ENCODE data around the gene KNG1. TPM values are rescaled to one million over a fixed set of nuclear protein-coding genes. Genes with fewer than 3 reads are reported as not detected.

The KNG1 gene
- total and polyA plus RNA-seq, 10 of the 15 experiments (the other 5 are each of a cell fraction or from before 2014, with no cell fraction given): 0.21 TPM; not detected in 9

DNA sequence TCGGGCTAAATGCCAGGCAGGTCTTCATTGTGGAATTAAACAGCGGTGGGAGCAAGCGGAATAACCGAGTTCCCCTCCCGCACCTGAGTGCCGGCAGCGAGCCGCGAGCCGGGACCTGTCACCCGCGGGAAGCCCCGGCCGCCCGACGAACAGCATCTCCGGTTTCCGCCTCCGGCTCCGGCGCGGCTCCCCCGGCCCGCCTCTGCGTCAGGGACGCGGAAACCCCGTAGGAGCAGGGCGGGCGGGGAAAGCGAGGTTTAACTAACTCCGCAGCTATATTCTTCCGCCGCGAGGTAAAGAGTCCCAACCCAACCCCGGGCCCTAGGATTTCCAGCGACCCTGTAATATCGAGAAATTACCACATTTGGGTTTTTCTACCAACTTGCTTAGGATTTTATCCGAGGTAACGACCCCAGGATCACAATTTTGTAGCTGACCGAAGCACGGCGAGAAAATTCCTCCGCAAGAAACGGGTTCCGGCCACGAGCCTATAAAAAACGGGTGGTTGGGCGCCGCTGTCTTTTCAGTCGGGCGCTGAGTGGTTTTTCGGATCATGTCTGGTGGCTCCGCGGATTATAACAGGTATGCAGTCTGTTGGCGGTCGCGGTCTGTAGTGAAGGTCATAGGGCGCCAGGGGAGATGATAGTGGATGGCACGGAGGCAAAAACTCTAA lies 66.0 kb downstream of the KNG1 start, which contains the start of gene EIF4A2 (continued):
- TF ChIP-seq USF1 (IDR thresholded peaks at IDR 0.05; ENCODE audit: borderline replicate concordance, extremely low read length, insufficient read depth, low read depth, low read length): no peak
- peak; percentile 29 for TF ChIP-seq NR2C1 (IDR thresholded peaks at IDR 0.05)
- TF ChIP-seq BACH1 (IDR thresholded peaks at IDR 0.05; ENCODE audit: borderline replicate concordance): peak; percentile 30
- TF ChIP-seq TBL1XR1 (IDR thresholded peaks at IDR 0.05; ENCODE audit: low read depth, low read length): 0 out of 2 replicates have a peak, but pooled peaks have one; percentile 62
- TF ChIP-seq POLR2AphosphoS5 (IDR thresholded peaks at IDR 0.05; ENCODE audit: low read length): peak; percentile 100
- TF ChIP-seq YBX1 (IDR thresholded peaks at IDR 0.05): no peak
- TF ChIP-seq SIN3A (IDR thresholded peaks at IDR 0.05; ENCODE audit: low read depth, low read length): no peak; the same call in 1 of the 2 replicates
- TF ChIP-seq PAX8 (IDR thresholded peaks at IDR 0.05): 0 out of 2 replicates have a peak, but pooled peaks have one; percentile 31
- peak; percentile 53 for TF ChIP-seq BCL3 (IDR thresholded peaks at IDR 0.05; ENCODE audit: borderline replicate concordance, insufficient read depth, low read depth, low read length, poor library complexity, severe bottlenecking)
- TF ChIP-seq WRNIP1 (IDR thresholded peaks at IDR 0.05; ENCODE audit: borderline replicate concordance, low read depth, low read length): no peak
- TF ChIP-seq ZZZ3 (IDR thresholded peaks at IDR 0.05; ENCODE audit: control insufficient read depth, insufficient read length, low read depth): no peak
- peak; percentile 94 for TF ChIP-seq HDAC6 (IDR thresholded peaks at IDR 0.05; ENCODE audit: unreplicated experiment)
- TF ChIP-seq KAT2A (conservative IDR thresholded peaks at IDR 0.05; ENCODE audit: control insufficient read depth, low read depth, low read length): no peak
- no peak for TF ChIP-seq ZNF274 (IDR thresholded peaks at IDR 0.05; ENCODE audit: insufficient read depth, insufficient read length)
- 0 out of 2 replicates have a peak, but pooled peaks have one; percentile 38 for TF ChIP-seq MEF2A (IDR thresholded peaks at IDR 0.05; ENCODE audit: insufficient read depth, low read depth, low read length)
- TF ChIP-seq ZNF217 (IDR thresholded peaks at IDR 0.05): peak; percentile 82; the same call in 1 of the 2 replicates
- TF ChIP-seq CEBPB (IDR thresholded peaks at IDR 0.05; ENCODE audit: borderline replicate concordance in 1 of 2, low read depth in 2 of 2, low read length in 2 of 2): no peak; a peak in 1 of 4 replicates
- peak; percentile 96 for TF ChIP-seq ZBED1 (IDR thresholded peaks at IDR 0.05; ENCODE audit: borderline replicate concordance)
- no peak for TF ChIP-seq SREBF2 (IDR thresholded peaks at IDR 0.05; ENCODE audit: low read length)
- peak; percentile 99 for TF ChIP-seq SMAD5 (IDR thresholded peaks at IDR 0.05; ENCODE audit: low read depth)
- TF ChIP-seq, protein P1, sequence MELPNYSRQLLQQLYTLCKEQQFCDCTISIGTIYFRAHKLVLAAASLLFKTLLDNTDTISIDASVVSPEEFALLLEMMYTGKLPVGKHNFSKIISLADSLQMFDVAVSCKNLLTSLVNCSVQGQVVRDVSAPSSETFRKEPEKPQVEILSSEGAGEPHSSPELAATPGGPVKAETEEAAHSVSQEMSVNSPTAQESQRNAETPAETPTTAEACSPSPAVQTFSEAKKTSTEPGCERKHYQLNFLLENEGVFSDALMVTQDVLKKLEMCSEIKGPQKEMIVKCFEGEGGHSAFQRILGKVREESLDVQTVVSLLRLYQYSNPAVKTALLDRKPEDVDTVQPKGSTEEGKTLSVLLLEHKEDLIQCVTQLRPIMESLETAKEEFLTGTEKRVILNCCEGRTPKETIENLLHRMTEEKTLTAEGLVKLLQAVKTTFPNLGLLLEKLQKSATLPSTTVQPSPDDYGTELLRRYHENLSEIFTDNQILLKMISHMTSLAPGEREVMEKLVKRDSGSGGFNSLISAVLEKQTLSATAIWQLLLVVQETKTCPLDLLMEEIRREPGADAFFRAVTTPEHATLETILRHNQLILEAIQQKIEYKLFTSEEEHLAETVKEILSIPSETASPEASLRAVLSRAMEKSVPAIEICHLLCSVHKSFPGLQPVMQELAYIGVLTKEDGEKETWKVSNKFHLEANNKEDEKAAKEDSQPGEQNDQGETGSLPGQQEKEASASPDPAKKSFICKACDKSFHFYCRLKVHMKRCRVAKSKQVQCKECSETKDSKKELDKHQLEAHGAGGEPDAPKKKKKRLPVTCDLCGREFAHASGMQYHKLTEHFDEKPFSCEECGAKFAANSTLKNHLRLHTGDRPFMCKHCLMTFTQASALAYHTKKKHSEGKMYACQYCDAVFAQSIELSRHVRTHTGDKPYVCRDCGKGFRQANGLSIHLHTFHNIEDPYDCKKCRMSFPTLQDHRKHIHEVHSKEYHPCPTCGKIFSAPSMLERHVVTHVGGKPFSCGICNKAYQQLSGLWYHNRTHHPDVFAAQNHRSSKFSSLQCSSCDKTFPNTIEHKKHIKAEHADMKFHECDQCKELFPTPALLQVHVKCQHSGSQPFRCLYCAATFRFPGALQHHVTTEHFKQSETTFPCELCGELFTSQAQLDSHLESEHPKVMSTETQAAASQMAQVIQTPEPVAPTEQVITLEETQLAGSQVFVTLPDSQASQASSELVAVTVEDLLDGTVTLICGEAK (IDR thresholded peaks at IDR 0.05; ENCODE audit: borderline replicate concordance): peak; percentile 82
- no peak for TF ChIP-seq RAD21 (IDR thresholded peaks at IDR 0.05; ENCODE audit: insufficient read depth, low read depth, low read length)
- TF ChIP-seq PML (IDR thresholded peaks at IDR 0.05; ENCODE audit: low read length): peak; percentile 100
- peak; percentile 92; the same call in 1 of the 2 replicates for TF ChIP-seq STAT1 (conservative IDR thresholded peaks at IDR 0.05)

All from GM12878 (cell line).